Activated CD8-positive, alpha-beta memory T cell treated with anti-CD3 and anti-CD28 coated beads, Interleukin-2, amount 10 ng/mL, durations not matched to agents 7 days and 5 days (primary cell): ENCODE results near the gene CBX7. TPM values are rescaled to one million over a fixed set of nuclear protein-coding genes. Genes with fewer than 3 reads are reported as not detected.
A peak's percentile ranks its signal among the peaks of the same experiment; 100 is the strongest.

ENCODE experiments used
- ATAC-seq: fragments of 150-1000 bp; cut with Tn5 transposase; one replicate; pipeline ENCODE4 v1.10.0; 2021; ENCODE audit warnings: moderate library complexity
- CTCF ChIA-PET: fragments of 350-600 bp; sonication (Branson Sonifier 250); formaldehyde crosslinking; loops from one replicate; lab custom pipeline; 2021; ENCODE audit warnings: antibody characterized with exemption; lab: Charles Lee
- DNase-seq: peaks from one replicate; pipeline ENCODE4 v3.0.0-alpha.2; 2020
- H3K27ac Mint-ChIP-seq: one replicate; pipeline ENCODE4 v1.8.0; 2021; ENCODE audit warnings: mild to moderate bottlenecking, mixed read lengths
- H3K27me3 Mint-ChIP-seq: one replicate; pipeline ENCODE4 v1.8.0; 2021; ENCODE audit warnings: mixed read lengths
- H3K36me3 Mint-ChIP-seq: one replicate; pipeline ENCODE4 v1.8.0; 2021; ENCODE audit warnings: mild to moderate bottlenecking, mixed read lengths
- H3K4me1 Mint-ChIP-seq: one replicate; pipeline ENCODE4 v1.8.0; 2021; ENCODE audit warnings: mixed read lengths
- H3K4me3 Mint-ChIP-seq: one replicate; pipeline ENCODE4 v1.8.0; 2021; ENCODE audit warnings: mild to moderate bottlenecking, moderate library complexity, mixed read lengths
- H3K9me3 Mint-ChIP-seq: one replicate; pipeline ENCODE4 v1.8.0; 2022; ENCODE audit warnings: low read depth, mixed read lengths
- total RNA-seq, 2 experiments: library from RNA; stranded (reverse); gene quantifications; one replicate each; pipeline ENCODE4 v1.2.3, GENCODE V29; 2021

CBX7 gene
- total RNA-seq, 2 experiments from 2014 or later = 12.7 to 13.5 TPM

GRCh38 chr22:39148727-39149535 lies 3.5 kb downstream of the CBX7 start:
- Mint-ChIP-seq H3K36me3 (peaks cover 3% of the 10 kb centered on the region), H3K4me1 (peaks cover 50% of the 10 kb centered on the region), H3K27me3 (peaks cover 7% of the 10 kb centered on the region), H3K4me3 (no peak overlapping the region), H3K9me3 (no peaks in the 10 kb centered on the region), H3K27ac (peak overlapping the region; percentile 44)
- ATAC-seq (no peak), DNase-seq (peak; percentile 71)
- CTCF ChIA-PET = interaction anchor here (1.1 to 2.2 kb wide), 6 partner anchors 22 to 380 kb away, joined by 3 to 7 read pairs (median 4); partner anchors contain the start of gene CBX6

DNA sequence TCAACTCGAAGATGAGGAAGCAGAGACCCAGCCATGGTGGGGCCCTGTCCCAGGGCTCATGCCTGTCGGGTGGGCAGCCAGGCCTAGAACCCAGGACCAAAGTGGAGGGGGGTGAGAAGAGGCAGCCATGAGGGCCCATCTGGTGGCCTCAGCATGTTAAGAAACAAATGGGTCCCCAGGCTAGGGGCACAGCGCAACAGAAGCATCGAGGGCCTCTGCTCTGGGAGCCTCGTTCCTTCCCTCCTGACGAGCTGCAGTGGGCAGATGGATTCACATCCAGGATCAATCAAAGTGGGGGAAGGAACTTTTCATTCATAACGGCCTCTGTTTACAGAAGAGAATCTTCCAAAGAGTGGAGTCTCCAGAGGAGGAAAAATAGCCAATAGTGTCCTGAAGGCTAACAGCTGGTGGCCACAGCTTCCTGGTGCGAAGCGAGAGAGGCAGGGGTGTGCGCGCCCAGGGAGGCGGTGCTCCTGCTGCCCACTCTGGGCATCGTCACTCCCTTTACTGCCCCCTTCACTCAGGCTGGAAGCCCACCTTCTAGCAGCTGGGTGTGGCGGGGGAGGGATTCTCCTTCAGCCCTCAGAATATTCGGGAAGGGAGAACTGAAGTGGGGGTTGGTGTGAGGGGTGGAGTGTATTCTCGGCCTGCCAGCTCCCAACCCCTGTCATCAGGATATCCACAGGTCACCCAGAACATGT lies 4.3 kb downstream of the CBX7 start:
- DNase-seq (no peak), ATAC-seq (no peak)
- peaks cover 47% of the 10 kb centered on the region for H3K4me1 Mint-ChIP-seq
- H3K27ac Mint-ChIP-seq = peak overlapping the region; percentile 56
- H3K9me3 Mint-ChIP-seq = no peaks in the 10 kb centered on the region
- no peak overlapping the region for H3K4me3 Mint-ChIP-seq
- CTCF ChIA-PET = interaction anchor here (1.0 to 2.2 kb wide), 4 partner anchors 145 to 379 kb away, joined by 3 to 7 read pairs (median 4); no protein-coding TSS in a partner anchor
- H3K27me3 Mint-ChIP-seq = no peaks in the 10 kb centered on the region
- H3K36me3 Mint-ChIP-seq = peaks cover 3% of the 10 kb centered on the region

DNA sequence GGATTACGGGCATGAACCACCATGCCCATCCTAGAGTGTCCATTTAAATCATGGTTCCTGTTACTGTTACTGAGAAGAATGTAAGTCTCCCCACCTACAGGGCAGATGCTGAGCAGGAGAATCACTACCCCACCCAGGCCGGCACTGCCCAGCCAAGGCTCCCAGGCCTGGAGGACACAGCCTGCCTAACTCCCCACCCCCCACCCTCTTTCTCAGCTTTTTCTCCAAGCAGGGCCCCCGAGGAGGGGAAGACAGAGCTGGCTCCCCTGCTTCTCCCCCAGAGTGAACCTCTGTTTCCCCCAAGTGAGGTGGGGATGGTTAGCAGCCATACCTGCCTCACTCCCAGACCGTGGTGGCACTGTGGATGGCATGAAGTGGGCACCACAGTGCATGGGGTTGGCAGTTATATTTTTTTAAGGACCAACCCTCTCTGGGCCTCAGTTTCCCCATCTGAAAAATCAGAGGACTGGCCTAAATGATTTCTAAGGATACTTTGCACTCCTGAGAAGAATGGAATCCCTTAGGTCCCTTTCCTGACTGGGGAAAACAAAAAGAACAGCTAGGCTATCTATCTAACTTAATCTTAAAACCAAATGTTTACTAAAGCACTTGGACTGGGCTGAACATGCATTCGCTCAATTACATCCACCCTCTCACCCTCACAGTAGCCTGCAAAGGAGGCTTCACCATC lies 5.0 kb downstream of the CBX7 start:
- no peak for ATAC-seq
- Mint-ChIP-seq H3K4me1 (peaks cover 45% of the 10 kb centered on the region), H3K36me3 (peaks cover 3% of the 10 kb centered on the region), H3K9me3 (no peaks in the 10 kb centered on the region), H3K27me3 (no peaks in the 10 kb centered on the region), H3K4me3 (no peak overlapping the region), H3K27ac (peak overlapping the region; percentile 56)
- no peak for DNase-seq
- CTCF ChIA-PET = interaction anchor here (1.0 to 2.2 kb wide), 2 partner anchors 144 to 169 kb away, joined by 3 to 7 read pairs; no protein-coding TSS in a partner anchor

GRCh38 chr22:39146256-39147101 lies 6.0 kb downstream of the CBX7 start:
- peak overlapping the region; percentile 82 for H3K27ac Mint-ChIP-seq
- no peaks in the 10 kb centered on the region for H3K27me3 Mint-ChIP-seq
- H3K9me3 Mint-ChIP-seq = no peaks in the 10 kb centered on the region
- H3K4me1 Mint-ChIP-seq = peaks cover 45% of the 10 kb centered on the region
- DNase-seq (no peak), ATAC-seq (no peak)
- CTCF ChIA-PET = interaction anchor here (1.0 kb wide), 1 partner anchor 143 kb away, joined by 3 read pairs; no protein-coding TSS in a partner anchor
- H3K4me3 Mint-ChIP-seq = peak overlapping the region; percentile 71
- peaks cover 3% of the 10 kb centered on the region for H3K36me3 Mint-ChIP-seq

DNA sequence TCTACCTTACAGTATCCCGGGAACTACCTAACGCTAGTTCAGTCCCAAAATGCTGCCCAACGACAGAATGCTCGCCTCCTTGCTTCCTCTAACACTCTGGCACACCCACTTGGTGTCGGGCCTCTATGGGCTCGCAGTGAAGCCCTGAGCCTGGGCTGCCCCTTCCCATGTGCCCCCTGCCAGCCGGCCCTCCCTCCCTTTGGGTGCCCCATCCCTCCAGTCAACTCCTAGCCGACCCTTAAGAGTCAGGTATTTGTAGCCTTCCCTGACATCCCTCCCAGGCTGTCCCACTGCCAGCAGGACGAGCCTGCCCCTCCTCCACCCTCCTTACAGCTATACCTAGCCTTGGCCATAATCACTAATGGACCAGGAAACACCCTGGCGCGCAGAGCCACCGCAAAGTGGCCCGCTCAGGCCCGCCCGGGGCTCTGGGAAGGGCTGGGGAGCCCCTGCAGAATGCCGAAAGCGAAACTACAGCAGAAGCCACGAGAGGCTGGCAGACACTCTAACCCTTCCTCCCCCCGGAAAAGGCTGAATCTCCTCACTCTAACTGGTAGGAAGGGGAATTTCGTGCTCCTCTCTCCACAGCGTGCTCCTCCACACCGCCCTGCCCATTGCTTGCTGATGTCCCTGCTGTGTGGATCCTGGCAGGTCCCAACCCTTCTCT lies 8.2 kb downstream of the CBX7 start:
- ATAC-seq (peak; percentile 62), DNase-seq (peak; percentile 81)
- H3K36me3 Mint-ChIP-seq = peaks cover 3% of the 10 kb centered on the region
- H3K9me3 Mint-ChIP-seq = no peaks in the 10 kb centered on the region
- H3K4me1 Mint-ChIP-seq = peaks cover 29% of the 10 kb centered on the region
- CTCF ChIA-PET = interaction anchor here (1.4 kb wide), 1 partner anchor 27 kb away, joined by 6 read pairs; no protein-coding TSS in a partner anchor
- H3K27ac Mint-ChIP-seq = peak overlapping the region; percentile 97
- peak overlapping the region; percentile 99 for H3K4me3 Mint-ChIP-seq
- no peaks in the 10 kb centered on the region for H3K27me3 Mint-ChIP-seq

- DNase-seq (no peak), ATAC-seq (no peak)
- Mint-ChIP-seq H3K27me3 (no peaks in the 10 kb centered on the region), H3K9me3 (no peaks in the 10 kb centered on the region), H3K4me3 (no peak overlapping the region), H3K36me3 (peaks cover 2% of the 10 kb centered on the region), H3K4me1 (peaks cover 15% of the 10 kb centered on the region), H3K27ac (no peak overlapping the region)
- CTCF ChIA-PET = interaction anchor here (1.4 kb wide), 1 partner anchor 272 kb away, joined by 3 read pairs; no protein-coding TSS in a partner anchor
These were observed 10.3 kb downstream of the CBX7 start for GRCh38 chr22:39142088-39142680.

GRCh38 chr22:39139933-39140332 lies 12.5 kb downstream of the CBX7 start:
- no peak overlapping the region for H3K27ac Mint-ChIP-seq
- H3K36me3 Mint-ChIP-seq = peaks cover 2% of the 10 kb centered on the region
- peaks cover 5% of the 10 kb centered on the region for H3K4me1 Mint-ChIP-seq
- ATAC-seq = no peak
- no peak overlapping the region for H3K4me3 Mint-ChIP-seq
- H3K27me3 Mint-ChIP-seq = no peaks in the 10 kb centered on the region
- DNase-seq = no peak
- CTCF ChIA-PET = no interaction called here
- H3K9me3 Mint-ChIP-seq = no peaks in the 10 kb centered on the region

DNA sequence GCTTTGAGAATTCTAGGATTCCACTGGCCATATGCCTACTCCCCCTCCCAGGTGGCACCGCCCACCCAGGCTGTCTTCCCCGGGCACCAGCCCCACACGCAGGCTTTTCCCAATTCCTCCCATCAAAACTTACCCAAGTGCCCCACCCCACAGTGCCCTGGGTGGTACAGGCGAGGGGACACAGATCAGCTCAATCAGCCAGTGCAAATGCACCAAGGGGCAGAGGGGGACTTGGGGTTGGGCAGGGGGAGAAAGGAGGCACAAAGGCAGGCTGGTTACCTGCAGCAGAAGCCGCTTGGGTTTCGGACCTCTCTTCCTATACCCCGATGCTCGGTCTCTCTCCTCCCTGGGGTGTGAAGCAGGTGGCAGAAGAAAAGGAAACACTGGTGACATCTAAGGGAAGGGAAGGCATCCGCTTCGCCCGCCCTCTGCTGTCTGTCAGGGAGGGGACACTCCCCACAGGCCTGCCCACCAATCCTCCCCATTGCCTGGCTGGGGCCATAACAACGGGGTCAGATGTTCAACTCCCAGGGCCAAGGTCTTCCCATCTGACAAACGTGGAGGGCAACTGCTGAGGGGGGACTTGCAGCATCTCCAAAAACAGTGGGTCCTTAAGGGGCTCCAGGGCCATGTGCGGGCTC lies 14.0 kb downstream of the CBX7 start:
- H3K27ac Mint-ChIP-seq = no peak overlapping the region
- no peaks in the 10 kb centered on the region for H3K9me3 Mint-ChIP-seq
- no peaks in the 10 kb centered on the region for H3K27me3 Mint-ChIP-seq
- H3K36me3 Mint-ChIP-seq = no peaks in the 10 kb centered on the region
- no peak for ATAC-seq
- no peak overlapping the region for H3K4me3 Mint-ChIP-seq
- no peak for DNase-seq
- H3K4me1 Mint-ChIP-seq = no peaks in the 10 kb centered on the region
- CTCF ChIA-PET = interaction anchor here (0.7 kb wide), 1 partner anchor 313 kb away, joined by 3 read pairs; no protein-coding TSS in a partner anchor

DNA sequence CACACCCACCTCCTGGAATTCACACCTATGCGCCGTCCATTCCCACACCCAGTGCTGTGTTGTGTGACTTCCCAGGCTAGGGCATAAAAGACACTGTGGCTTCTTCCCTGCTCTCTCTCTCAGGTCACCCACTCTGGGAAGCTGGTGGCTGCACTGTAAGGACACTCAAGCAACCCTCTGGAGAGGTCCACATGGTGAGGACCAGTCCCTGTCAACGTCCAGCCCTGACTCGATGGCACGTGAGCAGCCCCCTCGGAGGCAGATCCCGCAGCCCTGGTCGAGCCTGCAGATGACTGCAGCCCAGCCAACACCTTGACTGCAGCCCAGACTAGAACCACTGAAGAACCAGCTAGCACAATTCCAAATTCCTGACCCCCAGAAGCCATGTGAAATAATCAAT lies 16.2 kb downstream of the CBX7 start:
- CTCF ChIA-PET = interaction anchor here (1.1 kb wide), 1 partner anchor 164 kb away, joined by 3 read pairs; no protein-coding TSS in a partner anchor
- no peak for ATAC-seq
- Mint-ChIP-seq H3K4me3 (no peak overlapping the region), H3K9me3 (no peaks in the 10 kb centered on the region), H3K27me3 (no peaks in the 10 kb centered on the region), H3K4me1 (no peaks in the 10 kb centered on the region), H3K27ac (no peak overlapping the region), H3K36me3 (no peaks in the 10 kb centered on the region)
- DNase-seq = no peak

DNA sequence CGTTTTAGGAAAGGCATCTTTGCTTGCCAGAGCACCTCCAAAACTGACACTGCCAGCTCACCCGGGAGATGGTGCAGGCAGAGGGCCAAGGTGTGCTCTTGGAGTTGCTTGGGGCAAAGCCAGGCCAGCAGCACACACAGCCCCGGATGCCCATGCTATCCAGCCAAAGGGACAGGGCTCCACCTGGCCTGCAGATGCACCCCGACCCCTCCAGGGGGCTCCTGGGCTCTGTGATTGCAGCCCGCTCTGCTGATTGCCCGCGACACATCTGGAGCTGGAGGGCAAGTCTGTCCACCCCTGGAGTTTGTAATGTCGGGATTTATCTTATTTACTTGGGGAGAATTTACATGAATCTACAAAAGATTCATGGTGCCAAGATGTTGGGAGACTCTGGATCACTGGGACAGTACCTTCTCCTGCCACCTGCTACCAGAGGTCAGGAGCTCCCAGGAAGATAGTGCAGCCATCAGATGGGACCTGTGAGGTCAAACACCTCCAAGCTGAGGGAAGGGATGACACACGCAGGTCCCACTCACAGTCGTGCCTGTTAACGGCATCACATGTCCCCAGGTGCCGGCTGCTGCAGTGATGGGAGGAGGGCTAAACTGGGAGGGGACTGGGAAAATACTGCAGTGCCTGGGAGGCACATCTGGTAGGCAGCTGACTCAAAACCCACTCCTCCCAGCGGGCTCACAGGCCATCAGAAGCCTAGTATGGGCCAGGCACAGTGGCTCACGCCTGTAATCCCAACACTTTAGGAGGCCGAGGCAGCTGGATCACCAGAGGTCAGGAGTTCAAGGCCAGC lies 17.2 kb downstream of the CBX7 start:
- Mint-ChIP-seq H3K4me3 (no peak overlapping the region), H3K27me3 (no peaks in the 10 kb centered on the region), H3K36me3 (no peaks in the 10 kb centered on the region), H3K4me1 (no peaks in the 10 kb centered on the region), H3K27ac (no peak overlapping the region), H3K9me3 (no peaks in the 10 kb centered on the region)
- CTCF ChIA-PET = interaction anchor here (0.6 to 1.2 kb wide), 4 partner anchors 18 to 265 kb away, joined by 3 to 6 read pairs (median 3); no protein-coding TSS in a partner anchor
- DNase-seq (no peak), ATAC-seq (peak; percentile 72)
